Neural progenitor cell (in vitro differentiated cells): Measurements from ENCODE around the gene ZSWIM6.

ENCODE experiments used
- EZH2 ChIP-seq: fragments of 200-600 bp; sonication (generic); IDR thresholded peaks from 2 replicates; pipeline ENCODE4 v1.6.1; 2017; ENCODE audit warnings: antibody characterized with exemption, mild to moderate bottlenecking, moderate library complexity
- EZH2phosphoT487 ChIP-seq: fragments of 200-600 bp; sonication (generic); IDR thresholded peaks from 2 replicates; pipeline ENCODE4 v1.6.1; 2017; ENCODE audit warnings: antibody characterized with exemption
- TF ChIP-seq, protein P1 (sequence below): fragments of 200-600 bp; sonication (generic); IDR thresholded peaks from 2 replicates; pipeline ENCODE4 v1.5.1; 2017; ENCODE audit warnings: antibody characterized with exemption, mild to moderate bottlenecking

- TF ChIP-seq, protein P1, sequence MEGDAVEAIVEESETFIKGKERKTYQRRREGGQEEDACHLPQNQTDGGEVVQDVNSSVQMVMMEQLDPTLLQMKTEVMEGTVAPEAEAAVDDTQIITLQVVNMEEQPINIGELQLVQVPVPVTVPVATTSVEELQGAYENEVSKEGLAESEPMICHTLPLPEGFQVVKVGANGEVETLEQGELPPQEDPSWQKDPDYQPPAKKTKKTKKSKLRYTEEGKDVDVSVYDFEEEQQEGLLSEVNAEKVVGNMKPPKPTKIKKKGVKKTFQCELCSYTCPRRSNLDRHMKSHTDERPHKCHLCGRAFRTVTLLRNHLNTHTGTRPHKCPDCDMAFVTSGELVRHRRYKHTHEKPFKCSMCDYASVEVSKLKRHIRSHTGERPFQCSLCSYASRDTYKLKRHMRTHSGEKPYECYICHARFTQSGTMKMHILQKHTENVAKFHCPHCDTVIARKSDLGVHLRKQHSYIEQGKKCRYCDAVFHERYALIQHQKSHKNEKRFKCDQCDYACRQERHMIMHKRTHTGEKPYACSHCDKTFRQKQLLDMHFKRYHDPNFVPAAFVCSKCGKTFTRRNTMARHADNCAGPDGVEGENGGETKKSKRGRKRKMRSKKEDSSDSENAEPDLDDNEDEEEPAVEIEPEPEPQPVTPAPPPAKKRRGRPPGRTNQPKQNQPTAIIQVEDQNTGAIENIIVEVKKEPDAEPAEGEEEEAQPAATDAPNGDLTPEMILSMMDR: no peak
- TF ChIP-seq EZH2 (no peak), EZH2phosphoT487 (no peak)
Observed at GRCh38 chr5:61538722-61539501, 206.9 kb downstream of the ZSWIM6 start.
